GM12878 (cell line): Measurements from ENCODE around the gene DSTN. TPM values are rescaled to one million over a fixed set of nuclear protein-coding genes. Genes with fewer than 3 reads are reported as not detected.

ENCODE experiments used
- ATAC-seq: fragments of 200-7000 bp; cut with Tn5 transposase; 3 replicates; pipeline ENCODE4 v1.9.1; 2020; ENCODE audit warnings: mild to moderate bottlenecking, moderate library complexity
- BruUV-seq: library from RNA; stranded (reverse); fragments of 400-500 nt; replicated peaks from 2 replicates; lab custom pipeline; 2021; lab: Mats Ljungman, UMichigan
- CTCF ChIA-PET: fragments of 300-600 bp; sonication (Branson Sonifier 250); formaldehyde crosslinking; extraction: SDS; loops from one replicate; lab custom pipeline; 2021; ENCODE audit warnings: inconsistent platforms; lab: Yijun Ruan, JAX
- POLR2A ChIA-PET: fragments of 350-600 bp; formaldehyde crosslinking; extraction: SDS; loops from one replicate; lab custom pipeline; 2021; ENCODE audit warnings: inconsistent platforms; lab: Charles Lee
- RAD21 ChIA-PET: fragments of 300-600 bp; sonication (Branson Sonifier 250); formaldehyde crosslinking; loops from one replicate; lab custom pipeline; 2023; ENCODE audit warnings: antibody characterized with exemption; ENCODE audit not compliant: unreplicated experiment; lab: Charles Lee
- SMC1A ChIA-PET: fragments of 300-600 bp; sonication (Branson Sonifier 250); formaldehyde crosslinking; loops from one replicate; lab custom pipeline; 2023; ENCODE audit not compliant: unreplicated experiment, uncharacterized antibody; lab: Charles Lee
- DNase-seq: peaks from one replicate; pipeline ENCODE4 v3.0.0-alpha.2; 2011; ENCODE audit warnings: low read depth, low spot score
- FAIRE-seq: peaks from 3 replicates; lab custom pipeline; 2011; peaks lifted over from hg19 to GRCh38; lab: Jason Lieb, UNC
- H2AFZ ChIP-seq: 2 replicates; pipeline ENCODE4 v1.6.0; 2011; ENCODE audit warnings: low read depth, low read length, control low read depth; ENCODE audit not compliant: control insufficient read depth
- H3K27ac ChIP-seq: 2 replicates; pipeline ENCODE4 v1.5.1; 2011; ENCODE audit warnings: control low read depth; ENCODE audit not compliant: control insufficient read depth, insufficient read depth
- H3K27me3 ChIP-seq, 2 experiments: replicated peaks in 1 of 2; 2 replicates each; pipeline versions ENCODE4 v1.6.0 to v1.6.1; 2011; ENCODE audit warnings: low read length in 1 of 2; ENCODE audit not compliant: control insufficient read depth in 2 of 2, insufficient read depth in 2 of 2
- H3K36me3 ChIP-seq, 2 experiments: 2 replicates each; pipeline ENCODE4 v1.5.1; 2011; ENCODE audit warnings: low read length in 1 of 2; ENCODE audit not compliant: control insufficient read depth in 2 of 2, insufficient read depth in 2 of 2
- H3K4me1 ChIP-seq: 2 replicates; pipeline ENCODE4 v1.6.1; 2011; ENCODE audit warnings: mild to moderate bottlenecking, low read length, moderate library complexity, mixed read lengths; ENCODE audit not compliant: control insufficient read depth, insufficient read depth
- H3K4me2 ChIP-seq: 2 replicates; pipeline ENCODE4 v1.6.0; 2011; ENCODE audit warnings: control low read depth; ENCODE audit not compliant: control insufficient read depth, insufficient read depth
- H3K4me3 ChIP-seq: fragments of 200-600 bp; sonication (generic); 2 replicates; pipeline ENCODE4 v1.5.1; 2016
- H3K79me2 ChIP-seq: 2 replicates; pipeline ENCODE4 v1.6.0; 2011; ENCODE audit warnings: low read length; ENCODE audit not compliant: control insufficient read depth, insufficient read depth
- H3K9ac ChIP-seq: 2 replicates; pipeline ENCODE4 v1.8.0; 2011; ENCODE audit warnings: low read length, control low read depth, mixed read lengths; ENCODE audit not compliant: control insufficient read depth, insufficient read depth
- H3K9me3 ChIP-seq: replicated peaks from 3 replicates; pipeline ENCODE4 v1.5.1; 2011; ENCODE audit warnings: mild to moderate bottlenecking, low read length; ENCODE audit not compliant: control insufficient read depth, insufficient read depth
- H4K20me1 ChIP-seq: 2 replicates; pipeline ENCODE4 v1.6.0; 2011; ENCODE audit not compliant: control insufficient read depth, insufficient read depth
- BHLHE40 ChIP-seq, 2 experiments: fragments of 450-650 bp in 1 of 2; IDR thresholded peaks; 2 replicates each; pipeline ENCODE4 v1.6.1; 2011 to 2017; ENCODE audit warnings: low read depth in 2 of 2, borderline replicate concordance in 1 of 2, improper control_type of control experiment in 1 of 2, low read length in 1 of 2, mild to moderate bottlenecking in 1 of 2
- DPF2 ChIP-seq: fragments of 450-650 bp; IDR thresholded peaks from 2 replicates; pipeline ENCODE4 v1.6.1; 2017; ENCODE audit warnings: mild to moderate bottlenecking
- E2F4 ChIP-seq: IDR thresholded peaks from 2 replicates; pipeline ENCODE4 v1.6.1; 2012; ENCODE audit warnings: low read depth, low read length, improper control_type of control experiment
- E4F1 ChIP-seq: fragments of 450-650 bp; IDR thresholded peaks from 2 replicates; pipeline ENCODE4 v1.6.1; 2018; ENCODE audit warnings: borderline replicate concordance, mild to moderate bottlenecking; ENCODE audit not compliant: partially characterized antibody
- MTA2 ChIP-seq: fragments of 450-650 bp; IDR thresholded peaks from 2 replicates; pipeline ENCODE4 v1.6.1; 2016; ENCODE audit warnings: low read depth, mild to moderate bottlenecking, moderate library complexity
- NFYB ChIP-seq: IDR thresholded peaks from 2 replicates; pipeline ENCODE4 v1.6.1; 2011; ENCODE audit warnings: low read depth, mild to moderate bottlenecking, low read length, improper control_type of control experiment, moderate library complexity; ENCODE audit not compliant: insufficient read depth
- NR2F1 ChIP-seq: fragments of 450-650 bp; conservative IDR thresholded peaks from 2 replicates; pipeline ENCODE4 v1.6.1; 2017; ENCODE audit warnings: mild to moderate bottlenecking
- PKNOX1 ChIP-seq: fragments of 450-650 bp; IDR thresholded peaks from 2 replicates; pipeline ENCODE4 v1.6.1; 2016; ENCODE audit warnings: mild to moderate bottlenecking
- RUNX3 ChIP-seq: IDR thresholded peaks from 2 replicates; pipeline ENCODE4 v1.6.1; 2012; ENCODE audit warnings: low read length, inconsistent platforms
- SMARCA5 ChIP-seq: fragments of 450-650 bp; IDR thresholded peaks from 2 replicates; pipeline ENCODE4 v1.6.1; 2017; ENCODE audit warnings: mild to moderate bottlenecking
- ZSCAN29 ChIP-seq: fragments of 450-650 bp; IDR thresholded peaks from 2 replicates; pipeline ENCODE4 v1.6.1; 2017; ENCODE audit warnings: mild to moderate bottlenecking, moderate library complexity
- WGBS: methylation state at CpG from one replicate; pipeline ENCODE4 v1.1.6; 2016; ENCODE audit warnings: low lambda C conversion rate; ENCODE audit not compliant: insufficient replicate concordance, insufficient coverage; ENCODE audit errors: missing lambda C conversion rate; 5-methylcytosine and 5-hydroxymethylcytosine counted together
- in situ Hi-C: fragments of 300-500 bp; cut with MboI; formaldehyde crosslinking; loops from 9 replicates; pipeline ENCODE4 v1.14.3; 2018; ENCODE audit warnings: mixed read lengths
- intact Hi-C: fragments of 100-400 bp; cut with micrococcal nuclease; formaldehyde crosslinking; loops from one replicate; pipeline ENCODE4 v1.14.2; 2022; ENCODE audit not compliant: unreplicated experiment
- polyA plus RNA-seq, 11 experiments: library from polyadenylated mRNA; depleted of rRNA in 4 of 11; unstranded in 6 of 11; stranded (reverse) in 5 of 11; fragments of >200 nt; fragmentation: Nextera tagmentation in 4 of 11; fragmentation: Illumina TruSeq in 1 of 11; extraction: Ambion mirVana in 4 of 11; extraction: Trizol in 1 of 11; gene quantifications; 1 replicate in 1 of 11; 2 replicates in 10 of 11; pipeline versions ENCODE4 v1.2.1 to v1.2.3, GENCODE V29; 2011 to 2016; ENCODE audit warnings: inconsistent platforms in 2 of 11, missing spikeins in 2 of 11, low read depth in 1 of 11
- total RNA-seq, 4 experiments: library from RNA; depleted of rRNA in 3 of 4; stranded (reverse); fragments of >200 nt in 3 of 4; fragmentation: Illumina TruSeq in 1 of 4; extraction: Trizol in 1 of 4; gene quantifications; 2 replicates each; pipeline versions ENCODE4 v1.2.1 to v1.2.3, GENCODE V29; 2013 to 2021
- TF ChIP-seq, protein P1 (sequence below): fragments of 450-650 bp; conservative IDR thresholded peaks from 2 replicates; pipeline ENCODE4 v1.6.1; 2017; ENCODE audit warnings: mild to moderate bottlenecking, moderate library complexity
- TF ChIP-seq, protein P2 (sequence below): fragments of 450-650 bp; IDR thresholded peaks from 2 replicates; pipeline ENCODE4 v1.6.1; 2017; ENCODE audit warnings: mild to moderate bottlenecking, moderate library complexity

DSTN gene
- total and polyA plus RNA-seq, 10 of the 15 experiments (the other 5 are each of a cell fraction or from before 2014, with no cell fraction given) = 26.7 to 137 (median 40.8) TPM

GRCh38 chr20:17606001-17606400 is 36.1 kb downstream of the DSTN start:
- no peaks in the 10 kb centered on the region for H3K4me1 ChIP-seq
- DNase-seq (no peak), FAIRE-seq (no peak), ATAC-seq (no peak)
- RAD21 ChIA-PET = interaction anchor here (1.0 kb wide), 1 partner anchor 66 kb away, joined by 3 read pairs; no protein-coding TSS in a partner anchor
- no peaks in the 10 kb centered on the region for H3K9me3 ChIP-seq
- CTCF ChIA-PET = interaction anchor here (0.9 kb wide), 2 partner anchors 12 to 16 kb away, joined by 3 to 4 read pairs; no protein-coding TSS in a partner anchor
- H3K36me3 ChIP-seq = peaks cover 0 to 5% of the 10 kb centered on the region in 2 experiments; a peak in 2 of 4 replicates
- POLR2A ChIA-PET = interaction anchor here (1.4 kb wide), 1 partner anchor 9 kb away, joined by 4 read pairs; no protein-coding TSS in a partner anchor
- no peak overlapping the region for H3K9ac ChIP-seq
- H2AFZ ChIP-seq = no peak overlapping the region
- H4K20me1 ChIP-seq = no peaks in the 10 kb centered on the region
- H3K4me3 ChIP-seq = no peak overlapping the region
- SMC1A ChIA-PET = interaction anchor here (0.9 kb wide), 1 partner anchor 333 kb away, joined by 3 read pairs; no protein-coding TSS in a partner anchor
- H3K4me2 ChIP-seq = no peak overlapping the region
- no peaks in the 10 kb centered on the region for H3K79me2 ChIP-seq
- no TSS peak for BruUV-seq
- H3K27ac ChIP-seq = no peak overlapping the region
- intact Hi-C loops = no loop called here
- no peaks in the 10 kb centered on the region for H3K27me3 ChIP-seq
- WGBS = 59% methylated on average over 2 of the region's 2 CpGs
- in situ Hi-C loops = no loop called here
- no peak for TF ChIP-seq PKNOX1
- TF ChIP-seq E2F4 = no peak
- no peak for TF ChIP-seq BHLHE40 (IDR thresholded peaks at IDR 0.05; ENCODE audit: borderline replicate concordance in 1 of 2, low read depth in 2 of 2, low read length in 1 of 2)
- TF ChIP-seq NFYB = no peak
- no peak for TF ChIP-seq RUNX3
- TF ChIP-seq NR2F1 = no peak
- TF ChIP-seq, protein P1, sequence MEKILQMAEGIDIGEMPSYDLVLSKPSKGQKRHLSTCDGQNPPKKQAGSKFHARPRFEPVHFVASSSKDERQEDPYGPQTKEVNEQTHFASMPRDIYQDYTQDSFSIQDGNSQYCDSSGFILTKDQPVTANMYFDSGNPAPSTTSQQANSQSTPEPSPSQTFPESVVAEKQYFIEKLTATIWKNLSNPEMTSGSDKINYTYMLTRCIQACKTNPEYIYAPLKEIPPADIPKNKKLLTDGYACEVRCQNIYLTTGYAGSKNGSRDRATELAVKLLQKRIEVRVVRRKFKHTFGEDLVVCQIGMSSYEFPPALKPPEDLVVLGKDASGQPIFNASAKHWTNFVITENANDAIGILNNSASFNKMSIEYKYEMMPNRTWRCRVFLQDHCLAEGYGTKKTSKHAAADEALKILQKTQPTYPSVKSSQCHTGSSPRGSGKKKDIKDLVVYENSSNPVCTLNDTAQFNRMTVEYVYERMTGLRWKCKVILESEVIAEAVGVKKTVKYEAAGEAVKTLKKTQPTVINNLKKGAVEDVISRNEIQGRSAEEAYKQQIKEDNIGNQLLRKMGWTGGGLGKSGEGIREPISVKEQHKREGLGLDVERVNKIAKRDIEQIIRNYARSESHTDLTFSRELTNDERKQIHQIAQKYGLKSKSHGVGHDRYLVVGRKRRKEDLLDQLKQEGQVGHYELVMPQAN = no peak
- no peak for TF ChIP-seq MTA2
- TF ChIP-seq E4F1 = no peak
- TF ChIP-seq DPF2 = no peak
- TF ChIP-seq, protein P2, sequence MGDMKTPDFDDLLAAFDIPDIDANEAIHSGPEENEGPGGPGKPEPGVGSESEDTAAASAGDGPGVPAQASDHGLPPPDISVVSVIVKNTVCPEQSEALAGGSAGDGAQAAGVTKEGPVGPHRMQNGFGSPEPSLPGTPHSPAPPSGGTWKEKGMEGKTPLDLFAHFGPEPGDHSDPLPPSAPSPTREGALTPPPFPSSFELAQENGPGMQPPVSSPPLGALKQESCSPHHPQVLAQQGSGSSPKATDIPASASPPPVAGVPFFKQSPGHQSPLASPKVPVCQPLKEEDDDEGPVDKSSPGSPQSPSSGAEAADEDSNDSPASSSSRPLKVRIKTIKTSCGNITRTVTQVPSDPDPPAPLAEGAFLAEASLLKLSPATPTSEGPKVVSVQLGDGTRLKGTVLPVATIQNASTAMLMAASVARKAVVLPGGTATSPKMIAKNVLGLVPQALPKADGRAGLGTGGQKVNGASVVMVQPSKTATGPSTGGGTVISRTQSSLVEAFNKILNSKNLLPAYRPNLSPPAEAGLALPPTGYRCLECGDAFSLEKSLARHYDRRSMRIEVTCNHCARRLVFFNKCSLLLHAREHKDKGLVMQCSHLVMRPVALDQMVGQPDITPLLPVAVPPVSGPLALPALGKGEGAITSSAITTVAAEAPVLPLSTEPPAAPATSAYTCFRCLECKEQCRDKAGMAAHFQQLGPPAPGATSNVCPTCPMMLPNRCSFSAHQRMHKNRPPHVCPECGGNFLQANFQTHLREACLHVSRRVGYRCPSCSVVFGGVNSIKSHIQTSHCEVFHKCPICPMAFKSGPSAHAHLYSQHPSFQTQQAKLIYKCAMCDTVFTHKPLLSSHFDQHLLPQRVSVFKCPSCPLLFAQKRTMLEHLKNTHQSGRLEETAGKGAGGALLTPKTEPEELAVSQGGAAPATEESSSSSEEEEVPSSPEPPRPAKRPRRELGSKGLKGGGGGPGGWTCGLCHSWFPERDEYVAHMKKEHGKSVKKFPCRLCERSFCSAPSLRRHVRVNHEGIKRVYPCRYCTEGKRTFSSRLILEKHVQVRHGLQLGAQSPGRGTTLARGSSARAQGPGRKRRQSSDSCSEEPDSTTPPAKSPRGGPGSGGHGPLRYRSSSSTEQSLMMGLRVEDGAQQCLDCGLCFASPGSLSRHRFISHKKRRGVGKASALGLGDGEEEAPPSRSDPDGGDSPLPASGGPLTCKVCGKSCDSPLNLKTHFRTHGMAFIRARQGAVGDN = no peak
- TF ChIP-seq ZSCAN29 = no peak
- no peak for TF ChIP-seq SMARCA5
